DND-41 (cell line): ENCODE data around the gene RFTN1.

Experiments
- ATAC-seq: fragments of 200-7000 bp; cut with Tn5 transposase; 3 replicates; pipeline ENCODE4 v1.9.1; 2021; ENCODE audit warnings: low read depth; ENCODE audit not compliant: insufficient read depth
- DNase-seq: peaks from one replicate; pipeline ENCODE4 v3.0.0-alpha.2; 2020
- H2AFZ ChIP-seq: 2 replicates; pipeline ENCODE4 v1.6.0; 2012; ENCODE audit warnings: low read depth, low read length
- H3K27ac ChIP-seq: 2 replicates; pipeline ENCODE4 v1.5.1; 2012; ENCODE audit warnings: low read length, inconsistent platforms
- H3K27me3 ChIP-seq: fragments of 200-600 bp; sonication (generic); 2 replicates; pipeline ENCODE4 v1.6.0; 2012; ENCODE audit warnings: low read length, mild to moderate bottlenecking, inconsistent platforms; ENCODE audit not compliant: insufficient read depth, poor library complexity
- H3K36me3 ChIP-seq: 2 replicates; pipeline ENCODE4 v1.5.1; 2012; ENCODE audit warnings: low read length, inconsistent platforms; ENCODE audit not compliant: insufficient read depth
- H3K4me1 ChIP-seq: 2 replicates; pipeline ENCODE4 v1.5.1; 2012; ENCODE audit warnings: mild to moderate bottlenecking, low read length; ENCODE audit not compliant: insufficient read depth
- H3K4me2 ChIP-seq: 2 replicates; pipeline ENCODE4 v1.6.0; 2012; ENCODE audit warnings: mild to moderate bottlenecking, moderate library complexity, low read length, inconsistent platforms; ENCODE audit not compliant: insufficient read depth
- H3K4me3 ChIP-seq, 2 experiments: fragments of 200-600 bp in 1 of 2; shearing (Covaris generic) in 1 of 2; 2 replicates each; pipeline ENCODE4 v1.5.1; 2012 to 2016; ENCODE audit warnings: inconsistent platforms in 2 of 2, low read length in 2 of 2, mild to moderate bottlenecking in 2 of 2, low read depth in 1 of 2, moderate library complexity in 1 of 2
- H3K79me2 ChIP-seq: 2 replicates; pipeline ENCODE4 v1.6.0; 2012; ENCODE audit warnings: low read length, inconsistent platforms; ENCODE audit not compliant: insufficient read depth
- H3K9ac ChIP-seq: 2 replicates; pipeline ENCODE4 v1.6.0; 2012; ENCODE audit warnings: low read depth, mild to moderate bottlenecking, inconsistent platforms, low read length, moderate library complexity
- H3K9me3 ChIP-seq: 2 replicates; pipeline ENCODE4 v1.5.1; 2012; ENCODE audit warnings: low read length, moderate library complexity, mild to moderate bottlenecking, inconsistent platforms; ENCODE audit not compliant: insufficient read depth, severe bottlenecking
- H4K20me1 ChIP-seq: 2 replicates; pipeline ENCODE4 v1.6.0; 2012; ENCODE audit warnings: low read length; ENCODE audit not compliant: insufficient read depth
- CTCF ChIP-seq: IDR thresholded peaks from 2 replicates; pipeline ENCODE4 v1.5.1; 2012; ENCODE audit warnings: borderline replicate concordance, low read length, moderate library complexity, mild to moderate bottlenecking; ENCODE audit not compliant: poor library complexity, severe bottlenecking; ENCODE audit errors: extremely low read depth
- EZH2 ChIP-seq: IDR thresholded peaks from 3 replicates; pipeline ENCODE4 v1.6.1; 2012; ENCODE audit warnings: borderline replicate concordance, low read depth, mild to moderate bottlenecking, moderate library complexity, low read length, inconsistent platforms; ENCODE audit not compliant: severe bottlenecking

RFTN1 gene

DNA sequence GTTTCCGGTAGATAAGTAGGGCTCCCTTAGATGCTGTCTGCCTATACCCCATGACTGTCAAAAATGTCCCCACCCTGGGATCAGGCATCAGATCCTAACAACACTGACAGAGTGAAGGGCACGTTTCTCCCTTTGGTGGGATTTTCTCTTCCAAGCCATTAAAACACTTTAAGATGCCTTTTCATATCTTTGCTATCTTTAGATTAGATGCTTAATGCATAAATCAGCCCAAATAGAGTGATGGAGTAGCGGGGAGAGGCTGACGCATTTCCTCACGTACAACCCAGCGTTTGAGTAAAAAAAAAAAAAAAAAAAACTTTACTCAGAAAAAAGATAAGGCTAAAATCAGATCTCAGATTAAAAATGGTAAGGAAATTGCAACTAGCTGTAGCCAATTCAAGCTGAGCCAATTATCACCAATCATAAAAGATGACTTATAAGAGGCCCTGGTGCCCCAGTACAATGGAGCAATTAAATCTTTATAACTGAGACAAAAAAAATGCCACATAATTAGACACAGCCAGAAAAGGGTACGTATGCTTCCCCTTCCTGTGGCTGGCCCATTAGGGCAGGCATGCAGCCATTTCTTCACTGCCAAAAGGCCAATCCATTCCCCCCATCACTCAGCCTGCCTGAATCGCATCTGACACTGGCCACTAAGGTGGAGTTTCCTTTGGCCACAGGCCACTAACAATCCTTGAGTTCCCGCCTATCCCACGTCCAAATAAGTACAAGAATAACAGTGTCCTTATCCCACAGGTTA is 45.0 kb downstream of the RFTN1 start:
- no peak overlapping the region for H3K27ac ChIP-seq
- H3K79me2 ChIP-seq, result peaks cover 53% of the 10 kb centered on the region
- no peaks in the 10 kb centered on the region for H3K4me1 ChIP-seq
- no peak overlapping the region for H3K4me2 ChIP-seq
- H3K9me3 ChIP-seq, result no peaks in the 10 kb centered on the region
- TF ChIP-seq EZH2 (no peak), CTCF (no peak)
- H2AFZ ChIP-seq, result no peak overlapping the region
- no peaks in the 10 kb centered on the region for H3K27me3 ChIP-seq
- no peak for ATAC-seq
- no peak for DNase-seq
- H3K9ac ChIP-seq, result no peak overlapping the region
- H3K4me3 ChIP-seq, result no peak overlapping the region
- H4K20me1 ChIP-seq, result peaks cover 10% of the 10 kb centered on the region; the same call in 1 of the 2 replicates
- peaks cover 68% of the 10 kb centered on the region for H3K36me3 ChIP-seq

- Histone ChIP-seq H3K79me2 (peaks cover 53% of the 10 kb centered on the region), H3K27ac (no peak overlapping the region), H3K27me3 (no peaks in the 10 kb centered on the region), H3K9me3 (no peaks in the 10 kb centered on the region), H3K4me1 (no peaks in the 10 kb centered on the region), H4K20me1 (peaks cover 10% of the 10 kb centered on the region; the same call in 1 of the 2 replicates), H3K4me3 (no peak overlapping the region), H3K36me3 (peaks cover 65% of the 10 kb centered on the region), H2AFZ (no peak overlapping the region), H3K9ac (no peak overlapping the region), H3K4me2 (no peak overlapping the region)
- no peak for TF ChIP-seq CTCF
- TF ChIP-seq EZH2, result no peak
- DNase-seq (no peak), ATAC-seq (no peak)
Measured at GRCh38 chr3:16468002-16468335, 45.5 kb downstream of the RFTN1 start.

- no peak for DNase-seq
- Histone ChIP-seq H3K9me3 (no peaks in the 10 kb centered on the region), H3K36me3 (peaks cover 60% of the 10 kb centered on the region), H4K20me1 (peaks cover 12% of the 10 kb centered on the region; the same call in 1 of the 2 replicates), H3K4me3 (no peak overlapping the region), H2AFZ (no peak overlapping the region), H3K79me2 (peaks cover 54% of the 10 kb centered on the region), H3K27me3 (no peaks in the 10 kb centered on the region), H3K9ac (no peak overlapping the region), H3K4me1 (no peaks in the 10 kb centered on the region), H3K27ac (no peak overlapping the region), H3K4me2 (no peak overlapping the region)
- ATAC-seq, result no peak
- TF ChIP-seq CTCF (no peak), EZH2 (no peak)
Measured at GRCh38 chr3:16467393-16467792, 46.1 kb downstream of the RFTN1 start.
